COLO829 (cell line): ENCODE results near the gene MAPT.
"Not testable (repeated sequence)": the region's sequence is repeated elsewhere in the genome, so short reads cannot be mapped to it uniquely, and the experiment has no call there.

Experiments used
- DNase-seq: peaks from one replicate; pipeline ENCODE4 v3.0.0; 2012; ENCODE audit warnings: low spot score

The MAPT gene

GRCh38 chr17:45953561-45953960, 59.2 kb downstream of the MAPT start:
- no peak for DNase-seq

- DNase-seq, result peak; percentile 78
These were observed 60.6 kb downstream of the MAPT start for GRCh38 chr17:45954914-45955313.

GRCh38 chr17:45955326-45955725, 61.0 kb downstream of the MAPT start:
- no peak for DNase-seq

- DNase-seq, result no peak
These were observed 61.7 kb downstream of the MAPT start for GRCh38 chr17:45956090-45956489.

- not testable (repeated sequence) for DNase-seq
These were observed 62.4 kb downstream of the MAPT start for GRCh38 chr17:45956746-45957145.

- no peak for DNase-seq
These were observed 64.0 kb downstream of the MAPT start for GRCh38 chr17:45958307-45958706.

- no peak for DNase-seq
These were observed 64.8 kb downstream of the MAPT start for GRCh38 chr17:45958994-45959665.

- no peak for DNase-seq
These were observed 66.0 kb downstream of the MAPT start for GRCh38 chr17:45960311-45960710.

- DNase-seq, result no peak
These were observed 66.9 kb downstream of the MAPT start for GRCh38 chr17:45961206-45961605.

GRCh38 chr17:45962221-45962972, 68.0 kb downstream of the MAPT start:
- DNase-seq, result no peak

GRCh38 chr17:45963283-45963682, 68.9 kb downstream of the MAPT start:
- DNase-seq, result no peak

- DNase-seq, result no peak
These were observed 69.5 kb downstream of the MAPT start for GRCh38 chr17:45963889-45964288.

- no peak for DNase-seq
These were observed 70.3 kb downstream of the MAPT start for GRCh38 chr17:45964634-45965033.

- no peak for DNase-seq
These were observed 71.5 kb downstream of the MAPT start for GRCh38 chr17:45965812-45966211.

- DNase-seq, result no peak
These were observed 72.4 kb downstream of the MAPT start for GRCh38 chr17:45966606-45967280.

GRCh38 chr17:45967378-45967777, 73.0 kb downstream of the MAPT start:
- DNase-seq, result no peak

- no peak for DNase-seq
These were observed 74.4 kb downstream of the MAPT start for GRCh38 chr17:45968732-45969131.

- no peak for DNase-seq
These were observed 75.4 kb downstream of the MAPT start for GRCh38 chr17:45969726-45970125.

GRCh38 chr17:45970659-45971058, 76.3 kb downstream of the MAPT start:
- DNase-seq, result no peak

- DNase-seq, result no peak
These were observed 77.4 kb downstream of the MAPT start for GRCh38 chr17:45971698-45972141.

- DNase-seq, result no peak
These were observed 78.2 kb downstream of the MAPT start for GRCh38 chr17:45972531-45972930.

GRCh38 chr17:45973099-45973780, 78.9 kb downstream of the MAPT start:
- no peak for DNase-seq
